CD8-positive, alpha-beta memory T cell (primary cell): ENCODE measurements around the gene RPL36. TPM values are rescaled to one million over a fixed set of nuclear protein-coding genes. Genes with fewer than 3 reads are reported as not detected.
"Not testable (repeated sequence)": the region's sequence is repeated elsewhere in the genome, so short reads cannot be mapped to it uniquely, and the experiment has no call there.

Source experiments
- CTCF ChIA-PET: fragments of 350-600 bp; sonication (Branson Sonifier 250); formaldehyde crosslinking; loops from one replicate; lab custom pipeline; 2021; ENCODE audit warnings: antibody characterized with exemption; lab: Charles Lee
- POLR2A ChIA-PET: fragments of 350-600 bp; sonication (Branson Sonifier 250); formaldehyde crosslinking; loops from one replicate; lab custom pipeline; 2021; ENCODE audit warnings: antibody characterized with exemption; lab: Charles Lee
- DNase-seq, 5 donors: peaks; one replicate each; pipeline versions ENCODE4 v3.0.0 to v3.0.0-alpha.2; 2020 to 2022; ENCODE audit warnings: mixed read lengths in 1 of 5
- H3K27ac ChIP-seq: one replicate; pipeline ENCODE4 v1.7.0; 2013; ENCODE audit warnings: low read depth, mild to moderate bottlenecking, low read length, moderate library complexity
- H3K27me3 ChIP-seq: 2 replicates; pipeline ENCODE4 v1.7.0; 2013; ENCODE audit warnings: low read length, mild to moderate bottlenecking; ENCODE audit not compliant: insufficient read depth, poor library complexity, severe bottlenecking
- H3K36me3 ChIP-seq: 2 replicates; pipeline ENCODE4 v1.7.0; 2013; ENCODE audit warnings: mild to moderate bottlenecking, low read length, moderate library complexity; ENCODE audit not compliant: insufficient read depth
- H3K4me1 ChIP-seq: 2 replicates; pipeline ENCODE4 v1.7.0; 2013; ENCODE audit warnings: mild to moderate bottlenecking, low read length, moderate library complexity; ENCODE audit not compliant: insufficient read depth
- H3K4me3 ChIP-seq: 2 replicates; pipeline ENCODE4 v1.7.0; 2013; ENCODE audit warnings: mild to moderate bottlenecking, low read length
- H3K9me3 ChIP-seq: 2 replicates; pipeline ENCODE4 v1.7.0; 2013; ENCODE audit warnings: mild to moderate bottlenecking, low read length
- H3K27ac Mint-ChIP-seq, 8 donors: one replicate each; pipeline ENCODE4 v1.8.0; 2020 to 2021; ENCODE audit warnings: mixed read lengths in 8 of 8, mild to moderate bottlenecking in 6 of 8, inconsistent platforms in 3 of 8, moderate library complexity in 3 of 8
- H3K27me3 Mint-ChIP-seq, 2 donors: one replicate each; pipeline ENCODE4 v1.8.0; 2020 to 2021; ENCODE audit warnings: mixed read lengths in 2 of 2, mild to moderate bottlenecking in 1 of 2, moderate library complexity in 1 of 2
- H3K36me3 Mint-ChIP-seq, 3 donors: one replicate each; pipeline ENCODE4 v1.8.0; 2020 to 2021; ENCODE audit warnings: mixed read lengths in 3 of 3, inconsistent platforms in 1 of 3, mild to moderate bottlenecking in 1 of 3
- H3K4me1 Mint-ChIP-seq, 3 donors: one replicate each; pipeline ENCODE4 v1.8.0; 2020 to 2021; ENCODE audit warnings: mixed read lengths in 3 of 3, inconsistent platforms in 1 of 3, mild to moderate bottlenecking in 1 of 3
- H3K4me3 Mint-ChIP-seq, 7 donors: one replicate each; pipeline ENCODE4 v1.8.0; 2020 to 2021; ENCODE audit warnings: mixed read lengths in 7 of 7, mild to moderate bottlenecking in 6 of 7, moderate library complexity in 4 of 7, inconsistent platforms in 2 of 7
- H3K9me3 Mint-ChIP-seq, 5 donors: one replicate each; pipeline ENCODE4 v1.8.0; 2020 to 2022; ENCODE audit warnings: mixed read lengths in 5 of 5, mild to moderate bottlenecking in 3 of 5, moderate library complexity in 2 of 5, inconsistent platforms in 1 of 5
- polyA plus RNA-seq: library from polyadenylated mRNA; unstranded; fragments of 300-500 nt; fragmentation: Illumina TruSeq; gene quantifications from one replicate; pipeline ENCODE4 v1.2.3, GENCODE V29; 2021
- total RNA-seq, 2 experiments: library from RNA; stranded (reverse); gene quantifications; one replicate each; pipeline ENCODE4 v1.2.3, GENCODE V29; 2021

RPL36 gene
- total and polyA plus RNA-seq, 3 experiments from 2014 or later: 1,478 to 2,003 (median 1,485) TPM

GRCh38 chr19:5697022-5697889, 7.2 kb downstream of the RPL36 start:
- H3K27me3 Mint-ChIP-seq: no peaks in the 10 kb centered on the region
- POLR2A ChIA-PET: no interaction called here
- H3K4me3 Mint-ChIP-seq: no peak overlapping the region
- no peak overlapping the region for H3K4me3 ChIP-seq
- H3K9me3 ChIP-seq: no peaks in the 10 kb centered on the region
- DNase-seq: no peak
- H3K27me3 ChIP-seq: no peaks in the 10 kb centered on the region
- H3K36me3 Mint-ChIP-seq: peaks cover 0 to 68% (median 3%) of the 10 kb centered on the region in 3 donors
- H3K9me3 Mint-ChIP-seq: no peaks in the 10 kb centered on the region
- peaks cover 0 to 16% (median 6%) of the 10 kb centered on the region in 3 donors for H3K4me1 Mint-ChIP-seq
- H3K4me1 ChIP-seq: no peaks in the 10 kb centered on the region
- H3K27ac Mint-ChIP-seq: peak overlapping the region in 2 of 8 donors; percentile 38 to 75
- H3K36me3 ChIP-seq: peaks cover 18% of the 10 kb centered on the region
- CTCF ChIA-PET: no interaction called here
- H3K27ac ChIP-seq: no peak overlapping the region

- Histone ChIP-seq H3K27me3 (no peaks in the 10 kb centered on the region), H3K4me1 (no peaks in the 10 kb centered on the region), H3K4me3 (no peak overlapping the region), H3K27ac (no peak overlapping the region), H3K9me3 (no peaks in the 10 kb centered on the region), H3K36me3 (peaks cover 11% of the 10 kb centered on the region)
- no peaks in the 10 kb centered on the region for H3K9me3 Mint-ChIP-seq
- no peaks in the 10 kb centered on the region for H3K27me3 Mint-ChIP-seq
- peaks cover 0 to 63% (median 3%) of the 10 kb centered on the region in 3 donors for H3K36me3 Mint-ChIP-seq
- H3K4me3 Mint-ChIP-seq: peak overlapping the region in 1 of 7 donors; percentile 40
- ChIA-PET CTCF (interaction anchor here (0.6 to 1.3 kb wide), 2 partner anchors 8 to 20 kb away, joined by 4 to 7 read pairs; partner anchors contain the start of gene RPL36), POLR2A (no interaction called here)
- no peak overlapping the region for H3K27ac Mint-ChIP-seq
- DNase-seq: no peak
- peaks cover 0 to 8% (median 0%) of the 10 kb centered on the region in 3 donors for H3K4me1 Mint-ChIP-seq
Observed at GRCh38 chr19:5697890-5698634, 8.0 kb downstream of the RPL36 start.

GRCh38 chr19:5698635-5699422, 8.7 kb downstream of the RPL36 start:
- no peak for DNase-seq
- Histone ChIP-seq H3K36me3 (peaks cover 13% of the 10 kb centered on the region), H3K27me3 (no peaks in the 10 kb centered on the region), H3K4me1 (no peaks in the 10 kb centered on the region), H3K27ac (no peak overlapping the region), H3K4me3 (no peak overlapping the region), H3K9me3 (no peaks in the 10 kb centered on the region)
- Mint-ChIP-seq H3K27ac (peak overlapping the region in 1 of 8 donors; percentile 73), H3K4me1 (peaks cover 0 to 4% (median 0%) of the 10 kb centered on the region in 3 donors), H3K36me3 (peaks cover 0 to 63% (median 3%) of the 10 kb centered on the region in 3 donors), H3K4me3 (no peak overlapping the region), H3K27me3 (no peaks in the 10 kb centered on the region), H3K9me3 (no peaks in the 10 kb centered on the region)
- ChIA-PET POLR2A (interaction anchor here (1.3 kb wide), 1 partner anchor 8 kb away, joined by 4 read pairs; no protein-coding TSS in a partner anchor), CTCF (interaction anchor here (0.6 to 1.4 kb wide), 3 partner anchors 8 to 20 kb away, joined by 4 to 7 read pairs (median 6); partner anchors contain the start of gene RPL36)

- Mint-ChIP-seq H3K9me3 (no peaks in the 10 kb centered on the region), H3K27ac (peak overlapping the region in 1 of 8 donors; percentile 54), H3K4me1 (no peaks in the 10 kb centered on the region), H3K27me3 (no peaks in the 10 kb centered on the region), H3K4me3 (no peak overlapping the region), H3K36me3 (peaks cover 0 to 57% (median 3%) of the 10 kb centered on the region in 3 donors)
- H3K27me3 ChIP-seq: no peaks in the 10 kb centered on the region
- no peaks in the 10 kb centered on the region for H3K4me1 ChIP-seq
- no peak overlapping the region for H3K4me3 ChIP-seq
- no peak overlapping the region for H3K27ac ChIP-seq
- CTCF ChIA-PET: interaction anchor here (1.0 to 1.4 kb wide), 2 partner anchors 10 to 11 kb away, joined by 3 to 6 read pairs; partner anchors contain the start of gene RPL36
- H3K36me3 ChIP-seq: peaks cover 13% of the 10 kb centered on the region
- no peak for DNase-seq
- H3K9me3 ChIP-seq: no peaks in the 10 kb centered on the region
- POLR2A ChIA-PET: interaction anchor here (1.3 kb wide), 1 partner anchor 9 kb away, joined by 4 read pairs; no protein-coding TSS in a partner anchor
Observed at GRCh38 chr19:5700455-5701092, 10.5 kb downstream of the RPL36 start.

GRCh38 chr19:5702053-5702410, 11.9 kb downstream of the RPL36 start:
- H3K27ac ChIP-seq, H3K4me3 ChIP-seq, CTCF ChIA-PET, H3K4me3 Mint-ChIP-seq, H3K27me3 Mint-ChIP-seq, POLR2A ChIA-PET, H3K4me1 Mint-ChIP-seq, H3K27ac Mint-ChIP-seq, H3K9me3 Mint-ChIP-seq, H3K9me3 ChIP-seq, DNase-seq, H3K27me3 ChIP-seq, H3K4me1 ChIP-seq: not testable (repeated sequence)
- peaks cover 0 to 65% (median 3%) of the 10 kb centered on the region in 3 donors for H3K36me3 Mint-ChIP-seq
- H3K36me3 ChIP-seq: peaks cover 13% of the 10 kb centered on the region

GRCh38 chr19:5703819-5704818, 14.0 kb downstream of the RPL36 start:
- no peak for DNase-seq
- POLR2A ChIA-PET: no interaction called here
- Mint-ChIP-seq H3K36me3 (peaks cover 0 to 62% (median 3%) of the 10 kb centered on the region in 3 donors), H3K9me3 (no peaks in the 10 kb centered on the region), H3K4me3 (no peak overlapping the region), H3K4me1 (no peaks in the 10 kb centered on the region), H3K27ac (no peak overlapping the region), H3K27me3 (no peaks in the 10 kb centered on the region)
- H3K36me3 ChIP-seq: peaks cover 8% of the 10 kb centered on the region
- CTCF ChIA-PET: interaction anchor here (1.6 kb wide), 1 partner anchor 17 kb away, joined by 3 read pairs; no protein-coding TSS in a partner anchor
- H3K9me3 ChIP-seq: no peaks in the 10 kb centered on the region
- H3K4me3 ChIP-seq: no peak overlapping the region
- H3K27ac ChIP-seq: no peak overlapping the region
- no peaks in the 10 kb centered on the region for H3K4me1 ChIP-seq
- H3K27me3 ChIP-seq: no peaks in the 10 kb centered on the region
